NOMO-1 (cell line): ENCODE data around the gene CELSR2.
A peak's percentile ranks its signal among the peaks of the same experiment; 100 is the strongest.
"Not testable (repeated sequence)": the region's sequence is repeated elsewhere in the genome, so short reads cannot be mapped to it uniquely, and the experiment has no call there.

ENCODE experiments used
- DNase-seq, 2 experiments: peaks; one replicate each; lab custom pipeline; 2025; ENCODE audit not compliant: unreplicated experiment in 2 of 2; lab: John Stamatoyannopoulos, UW

The CELSR2 gene

GRCh38 chr1:109298666-109299557, 49.6 kb downstream of the CELSR2 start:
- DNase-seq, result no peak

DNA sequence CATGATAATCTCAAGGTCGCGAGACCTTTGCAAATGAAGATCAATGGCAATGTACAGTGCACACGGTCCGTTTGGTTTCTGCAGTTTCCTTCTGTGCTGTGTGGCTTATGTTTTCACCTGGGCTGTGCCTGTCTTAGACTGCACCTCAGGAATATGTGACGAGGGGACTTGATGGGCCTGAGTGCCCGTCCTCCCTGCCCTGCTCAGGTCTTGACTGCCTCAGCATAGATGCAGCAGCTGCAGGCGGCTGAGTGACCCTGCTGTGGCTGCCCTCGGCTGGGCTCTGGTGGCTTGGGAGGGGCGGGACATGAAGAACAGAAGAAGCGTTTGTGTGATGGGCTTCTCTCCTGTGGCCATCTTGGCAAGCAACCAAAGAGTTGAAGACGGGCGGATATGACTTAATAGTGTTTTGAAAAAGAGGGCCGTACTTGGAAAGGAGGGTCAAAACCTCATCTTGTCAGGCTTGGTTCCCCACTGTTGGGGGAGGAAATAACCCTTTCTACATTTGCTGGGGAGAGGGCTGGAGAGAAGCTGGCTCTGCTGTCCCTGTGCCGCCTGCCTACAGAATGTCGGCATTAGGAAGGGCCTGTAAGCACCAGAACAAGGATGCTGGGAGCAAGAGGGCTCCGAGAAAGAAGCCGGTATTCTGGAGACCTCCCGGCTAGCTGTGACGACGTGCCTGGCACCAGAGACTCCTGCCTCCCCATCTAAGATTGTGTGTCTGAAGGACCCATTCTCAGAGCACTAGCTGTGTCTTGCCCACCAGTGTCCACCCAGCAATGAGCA, 50.4 kb downstream of the CELSR2 start:
- no peak for DNase-seq

- DNase-seq, result no peak
Measured at GRCh38 chr1:109300650-109301151, 51.4 kb downstream of the CELSR2 start.

- no peak for DNase-seq
Measured at GRCh38 chr1:109301874-109302273, 52.5 kb downstream of the CELSR2 start.

GRCh38 chr1:109304226-109304920, 55.0 kb downstream of the CELSR2 start:
- DNase-seq, result no peak

DNA sequence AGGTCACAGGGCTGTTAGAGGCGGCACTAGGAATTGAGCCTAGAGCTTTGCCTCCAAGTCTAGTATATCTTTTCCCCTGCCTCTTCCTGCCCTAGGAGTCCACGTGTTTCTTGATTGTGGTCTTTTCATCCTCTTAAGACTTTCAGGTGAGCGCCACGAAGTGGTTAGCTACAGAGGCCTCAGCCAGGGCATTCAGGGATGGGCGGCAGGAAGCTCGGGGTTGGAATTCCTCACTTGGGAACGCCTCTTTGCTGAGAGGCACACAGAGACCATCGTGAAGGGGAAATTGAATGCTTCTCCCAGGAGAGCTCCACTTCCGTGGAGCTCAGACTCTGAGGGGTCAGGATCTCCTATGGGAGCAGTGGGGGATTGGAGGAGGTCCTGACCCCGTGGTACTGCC, 56.7 kb downstream of the CELSR2 start:
- DNase-seq, result not testable (repeated sequence)

DNA sequence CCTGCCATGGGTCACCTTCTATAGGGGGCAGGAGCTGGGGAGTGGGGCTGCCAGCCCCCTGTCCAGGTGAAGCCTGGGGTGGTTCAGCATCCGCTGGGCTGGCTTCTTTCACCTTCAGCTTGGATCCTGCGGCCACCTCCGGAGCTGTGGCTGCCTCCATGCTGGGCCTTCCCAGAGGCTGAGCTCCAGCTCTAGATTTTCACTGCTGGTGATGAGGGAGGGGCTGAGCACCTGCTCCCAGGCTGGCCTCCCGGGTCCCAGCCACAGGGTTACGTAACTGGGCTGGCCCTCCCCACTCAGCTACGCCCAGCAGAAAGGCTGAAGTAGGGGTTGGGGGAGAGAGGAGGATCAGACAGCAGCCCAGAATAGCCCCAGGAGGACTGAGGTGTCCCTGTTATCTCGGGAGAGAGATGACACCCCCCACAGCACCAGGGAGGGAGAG, 57.5 kb downstream of the CELSR2 start, which contains the start of gene MYBPHL:
TSS of gene MYBPHL (minus strand) at position 180 of the 442 bp plus-strand sequence. CDS start at position 160, 20 bp downstream.
- peak; percentile 27 to 50 for DNase-seq

GRCh38 chr1:109307274-109308021, 58.1 kb downstream of the CELSR2 start:
- peak; percentile 55 to 78 for DNase-seq

GRCh38 chr1:109309347-109309746, 60.0 kb downstream of the CELSR2 start:
- DNase-seq, result peak in 1 of 2 experiments; percentile 68

- DNase-seq, result no peak
Measured at GRCh38 chr1:109312246-109312645, 62.9 kb downstream of the CELSR2 start.

DNA sequence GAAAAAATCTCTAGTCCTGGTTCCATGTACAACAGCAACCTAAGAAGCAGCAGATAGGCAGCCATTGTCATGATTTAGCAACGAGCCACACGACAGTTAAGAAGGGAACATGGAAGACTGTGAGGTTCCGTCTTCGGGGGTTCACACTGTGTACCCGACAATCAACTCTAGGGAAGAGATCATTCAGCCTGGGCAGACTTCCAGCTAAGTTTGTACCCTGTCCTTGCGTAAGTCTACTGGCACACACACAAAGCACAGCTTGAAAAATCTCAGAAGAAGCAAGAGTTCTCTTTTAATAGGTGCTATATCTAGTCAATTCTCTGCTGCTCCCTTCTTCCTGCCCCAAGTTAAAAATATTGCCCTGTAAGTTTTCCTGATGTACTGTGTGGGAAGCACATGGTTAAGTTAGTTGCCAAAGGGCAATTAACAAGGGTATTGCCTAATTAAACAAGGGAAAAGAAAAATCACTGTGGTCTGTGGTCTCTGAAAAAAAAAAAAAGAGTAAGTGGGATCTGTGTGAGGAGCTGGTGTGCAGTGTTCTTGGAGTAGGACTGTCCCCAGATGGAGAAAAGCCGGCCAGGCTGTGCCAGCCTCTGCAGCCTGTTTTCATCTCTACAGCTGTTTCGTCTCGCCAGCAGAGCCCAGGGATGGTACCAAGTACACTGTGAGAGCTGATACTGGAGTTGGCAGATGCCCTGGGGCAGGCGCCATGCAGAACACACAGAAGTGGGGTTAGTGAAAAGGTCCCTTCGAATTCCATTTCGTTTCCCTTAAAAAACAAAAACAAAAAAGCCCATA, 63.8 kb downstream of the CELSR2 start:
- DNase-seq, result peak; percentile 19 to 29

GRCh38 chr1:109314795-109315194, 65.5 kb downstream of the CELSR2 start:
- DNase-seq, result no peak

GRCh38 chr1:109315288-109315687, 65.9 kb downstream of the CELSR2 start:
- no peak for DNase-seq

DNA sequence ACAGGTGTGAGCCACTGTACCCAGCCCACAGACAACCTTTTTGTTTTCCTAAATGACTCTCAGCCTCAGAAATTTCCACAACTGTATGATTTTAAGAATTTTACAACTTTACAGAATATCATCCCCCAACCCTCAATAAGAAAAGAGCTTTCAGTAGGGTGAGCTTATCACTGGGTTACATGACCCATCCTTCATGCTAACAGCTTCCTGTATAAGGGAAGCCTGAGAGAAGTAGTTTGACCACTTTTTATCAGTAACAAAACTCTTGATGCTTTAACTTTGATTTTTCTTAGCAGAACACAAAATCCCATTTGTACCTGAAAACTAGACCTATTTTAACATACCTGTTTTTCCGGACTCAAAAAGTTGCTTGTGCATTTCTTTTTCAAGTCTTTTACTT, 67.2 kb downstream of the CELSR2 start:
- no peak for DNase-seq

DNA sequence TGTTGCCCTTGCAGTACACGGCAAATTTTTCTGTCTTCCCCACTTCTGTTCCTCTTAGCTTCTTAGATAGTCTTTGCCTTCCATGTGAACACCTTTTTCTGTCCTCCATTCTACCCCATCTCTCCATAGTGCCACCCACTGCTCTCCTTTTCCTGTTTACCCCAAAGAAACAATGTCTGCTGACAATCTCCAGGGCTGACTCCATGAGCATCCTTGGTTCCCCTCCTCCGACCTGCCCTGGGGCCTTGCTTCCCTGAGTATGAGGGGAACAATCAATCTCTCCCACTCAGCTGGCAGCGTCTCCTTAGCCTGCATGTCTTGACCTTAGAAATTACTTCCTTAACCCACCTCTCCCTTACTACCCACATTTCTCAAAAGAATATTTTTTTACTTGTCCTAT, 69.8 kb downstream of the CELSR2 start:
- no peak for DNase-seq

DNA sequence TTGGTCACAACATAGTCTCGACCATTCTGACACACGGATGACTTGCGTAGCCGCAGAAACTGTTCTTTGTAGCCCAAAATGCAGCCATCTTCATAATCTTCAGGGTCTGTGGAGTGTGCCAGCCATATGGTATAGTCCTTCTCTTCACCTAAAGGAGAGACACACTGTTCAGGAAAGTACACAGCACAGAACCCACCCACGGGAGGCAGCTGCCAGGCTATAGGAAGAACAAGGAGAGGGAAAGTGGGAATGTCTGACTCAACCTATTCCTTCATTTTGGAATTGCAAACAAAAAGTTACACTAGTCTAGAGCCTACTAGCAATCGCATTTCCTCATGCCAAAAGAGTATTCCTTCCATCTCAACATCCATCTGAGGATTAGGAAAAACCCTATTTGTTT, 73.6 kb downstream of the CELSR2 start:
- no peak for DNase-seq
